ENCODE results near the gene CAMK2G.

DNA sequence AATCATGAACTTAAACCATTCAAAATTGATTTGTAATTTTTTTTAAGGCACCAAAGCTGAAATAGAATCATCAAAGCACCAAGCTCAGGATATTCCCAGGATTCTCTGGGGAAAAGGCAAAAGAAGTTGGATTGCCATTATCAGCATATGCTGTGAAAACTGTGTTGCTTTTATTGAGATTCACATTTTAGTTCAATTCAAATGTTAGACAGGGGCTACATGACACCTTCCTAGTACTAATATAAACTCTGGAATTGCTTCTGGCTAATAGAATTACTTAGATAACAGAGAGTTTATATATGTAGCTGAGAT is 58.7 kb downstream of the CAMK2G start:
- TF ChIP-seq, protein P1, sequence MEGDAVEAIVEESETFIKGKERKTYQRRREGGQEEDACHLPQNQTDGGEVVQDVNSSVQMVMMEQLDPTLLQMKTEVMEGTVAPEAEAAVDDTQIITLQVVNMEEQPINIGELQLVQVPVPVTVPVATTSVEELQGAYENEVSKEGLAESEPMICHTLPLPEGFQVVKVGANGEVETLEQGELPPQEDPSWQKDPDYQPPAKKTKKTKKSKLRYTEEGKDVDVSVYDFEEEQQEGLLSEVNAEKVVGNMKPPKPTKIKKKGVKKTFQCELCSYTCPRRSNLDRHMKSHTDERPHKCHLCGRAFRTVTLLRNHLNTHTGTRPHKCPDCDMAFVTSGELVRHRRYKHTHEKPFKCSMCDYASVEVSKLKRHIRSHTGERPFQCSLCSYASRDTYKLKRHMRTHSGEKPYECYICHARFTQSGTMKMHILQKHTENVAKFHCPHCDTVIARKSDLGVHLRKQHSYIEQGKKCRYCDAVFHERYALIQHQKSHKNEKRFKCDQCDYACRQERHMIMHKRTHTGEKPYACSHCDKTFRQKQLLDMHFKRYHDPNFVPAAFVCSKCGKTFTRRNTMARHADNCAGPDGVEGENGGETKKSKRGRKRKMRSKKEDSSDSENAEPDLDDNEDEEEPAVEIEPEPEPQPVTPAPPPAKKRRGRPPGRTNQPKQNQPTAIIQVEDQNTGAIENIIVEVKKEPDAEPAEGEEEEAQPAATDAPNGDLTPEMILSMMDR (IDR thresholded peaks at IDR 0.05): no peak
- TF ChIP-seq POLR2A (IDR thresholded peaks at IDR 0.05) (no peak), EP300 (IDR thresholded peaks at IDR 0.05) (no peak)

Measured in ovary (tissue), 3 donors.